ENCODE measurements around the gene SLC5A4.
"Not testable (repeated sequence)": the region's sequence is repeated elsewhere in the genome, so short reads cannot be mapped to it uniquely, and the experiment has no call there.

Gene SLC5A4

DNA sequence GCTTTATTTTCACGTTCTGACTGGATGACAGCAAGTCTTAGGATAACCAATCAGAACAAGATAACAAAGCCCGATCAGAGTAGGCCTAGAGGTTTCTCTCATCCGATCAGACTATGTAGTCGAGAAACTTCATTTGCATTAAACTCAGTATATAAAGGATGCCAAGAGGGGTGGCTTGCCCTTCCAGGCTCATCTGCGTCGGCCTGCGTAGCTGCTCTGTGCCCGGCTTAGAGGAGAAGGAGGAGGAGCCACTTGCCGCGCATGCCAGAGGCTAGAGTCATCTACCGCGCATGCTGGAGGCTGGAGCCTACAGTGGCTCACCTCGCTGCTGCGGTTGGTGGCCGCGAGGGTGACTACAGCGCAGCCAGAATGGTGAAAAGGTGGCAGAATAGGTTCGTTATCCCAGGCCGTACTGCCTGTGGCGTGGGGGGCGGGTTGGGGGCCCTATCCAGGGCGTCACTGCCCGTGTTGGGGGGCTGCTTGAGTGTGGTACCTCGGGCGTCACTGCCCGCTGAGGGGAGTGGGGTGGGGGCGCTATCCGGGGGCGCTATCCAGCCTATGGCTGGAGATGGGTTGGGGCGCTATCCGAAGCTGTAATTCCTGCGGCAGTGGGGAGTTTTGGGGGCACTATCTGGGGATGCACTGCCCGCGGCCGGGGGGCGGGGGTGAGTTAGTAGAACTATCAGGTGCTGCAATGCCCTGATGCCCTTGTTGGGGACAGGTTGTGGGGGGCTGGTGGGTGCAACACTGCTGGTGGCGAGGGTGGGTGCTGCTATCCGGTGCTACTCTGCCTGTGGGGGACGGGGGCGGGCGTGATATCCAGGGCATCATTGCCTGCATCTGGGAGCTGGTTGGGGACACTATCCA lies 50.1 kb downstream of the SLC5A4 start, which contains the start of gene RFPL2:
Gene RFPL2 (minus strand): TSS at position 218 of the 867 bp plus-strand sequence. CDS start 2,622 bp downstream, outside the sequence.
- Histone ChIP-seq H3K4me3 (ENCODE audit: low read depth, low read length) (peak within 1 kb of the TSS; percentile 47), H3K9ac (ENCODE audit: low read depth, low read length) (no peak within 1 kb of the TSS)

DNA sequence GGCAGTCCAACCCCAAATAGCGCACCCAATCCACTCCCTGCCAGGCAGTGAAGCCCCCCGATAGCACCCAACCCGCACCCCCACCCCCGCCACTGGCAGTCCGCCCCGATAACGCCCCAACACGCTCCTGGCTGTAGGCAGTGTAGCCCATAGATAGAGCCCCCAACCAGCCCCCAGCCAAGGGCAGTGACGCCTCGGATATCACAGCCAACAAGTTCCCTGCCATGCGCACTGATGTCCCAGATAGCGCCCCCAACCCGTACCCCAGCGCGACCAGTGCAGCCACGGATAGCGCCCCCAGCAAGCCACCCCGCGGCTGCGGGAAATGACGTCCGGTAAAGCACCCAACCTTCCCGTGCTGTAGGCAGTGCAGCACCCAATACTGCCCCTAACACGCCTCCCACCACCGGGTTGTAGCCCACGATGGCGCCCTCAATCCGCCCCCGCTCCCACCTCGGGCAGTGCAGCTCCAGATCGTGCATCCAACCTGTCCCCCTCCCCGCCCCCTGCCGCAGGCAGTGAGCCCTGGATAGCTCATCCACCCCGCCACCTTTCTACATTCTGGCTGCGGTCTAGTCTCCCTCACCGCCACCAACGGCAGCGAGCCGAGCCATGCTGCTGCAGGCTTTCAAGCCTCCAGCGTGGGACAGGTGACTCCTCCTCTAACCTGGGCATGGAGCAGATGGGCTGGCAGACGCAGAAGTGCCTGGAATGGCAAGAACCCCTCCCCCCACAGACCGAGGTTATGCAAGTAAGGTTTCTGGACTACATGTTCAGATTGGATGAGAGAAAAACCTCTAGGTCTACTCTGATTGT lies 50.9 kb downstream of the SLC5A4 start:
- peaks cover 40% of the 10 kb centered on the region for H3K27me3 ChIP-seq (ENCODE audit: control insufficient read depth, insufficient read depth, low read length)
- H3K9me3 ChIP-seq (ENCODE audit: control insufficient read depth, insufficient read depth, low read length): no peaks in the 10 kb centered on the region
- H3K4me3 ChIP-seq (ENCODE audit: low read depth, low read length): peak overlapping the region; percentile 47
- H3K4me1 ChIP-seq (ENCODE audit: control insufficient read depth, insufficient read depth, low read length): no peaks in the 10 kb centered on the region
- no peaks in the 10 kb centered on the region for H3K36me3 ChIP-seq (ENCODE audit: control insufficient read depth, insufficient read depth, low read length)
- H3K9ac ChIP-seq (ENCODE audit: low read depth, low read length): no peak overlapping the region

More for the DNA sequence above, 50.1 kb downstream of the SLC5A4 start, which contains the start of gene RFPL2:
- no peaks in the 10 kb centered on the region for H3K36me3 ChIP-seq (ENCODE audit: control insufficient read depth, insufficient read depth, low read length)
- peaks cover 40% of the 10 kb centered on the region for H3K27me3 ChIP-seq (ENCODE audit: control insufficient read depth, insufficient read depth, low read length)
- H3K9me3 ChIP-seq (ENCODE audit: control insufficient read depth, insufficient read depth, low read length): no peaks in the 10 kb centered on the region
- no peaks in the 10 kb centered on the region for H3K4me1 ChIP-seq (ENCODE audit: control insufficient read depth, insufficient read depth, low read length)

DNA sequence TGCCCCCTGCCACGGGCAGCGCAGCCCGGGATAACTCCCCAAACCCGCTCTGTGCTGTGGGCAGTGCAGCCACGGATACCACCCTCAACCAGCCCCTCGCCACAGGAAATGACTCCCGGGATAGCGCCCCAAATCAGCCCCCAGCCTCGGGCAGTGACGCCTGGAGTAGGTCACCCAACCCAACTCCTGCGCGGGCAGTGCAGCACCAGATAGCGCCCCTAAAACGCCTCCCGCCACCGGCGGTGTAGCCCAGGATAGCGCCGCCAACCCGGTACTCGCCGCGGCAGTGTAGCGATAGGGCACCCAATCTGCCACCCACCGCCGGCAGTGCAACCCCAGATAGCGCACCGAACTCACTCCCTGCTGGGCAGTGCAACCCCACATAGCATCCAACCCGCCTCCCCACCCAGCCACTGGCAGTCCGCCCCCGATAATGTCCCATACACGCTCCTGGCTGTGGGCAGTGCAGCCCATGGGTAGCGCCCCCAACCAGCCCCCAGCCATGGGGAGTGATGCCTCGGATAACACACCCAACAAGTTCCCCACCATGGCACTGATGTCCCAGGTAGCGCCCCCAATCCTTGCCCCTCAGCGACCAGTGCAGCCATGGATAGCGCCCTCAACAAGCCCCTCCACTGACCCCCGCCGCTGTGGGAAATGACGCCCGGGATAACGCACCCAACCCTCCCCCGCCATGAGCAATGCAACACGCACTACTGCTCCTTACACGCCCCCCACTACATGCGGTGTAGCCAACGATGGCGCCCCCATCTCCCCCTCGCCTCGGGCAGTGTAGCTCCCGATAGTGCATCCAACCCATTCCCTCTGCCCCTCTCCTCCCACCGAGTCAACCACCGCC lies 51.7 kb downstream of the SLC5A4 start:
- no peaks in the 10 kb centered on the region for H3K4me1 ChIP-seq (ENCODE audit: control insufficient read depth, insufficient read depth, low read length)
- peak overlapping the region; percentile 47 for H3K4me3 ChIP-seq (ENCODE audit: low read depth, low read length)
- no peaks in the 10 kb centered on the region for H3K36me3 ChIP-seq (ENCODE audit: control insufficient read depth, insufficient read depth, low read length)
- no peaks in the 10 kb centered on the region for H3K9me3 ChIP-seq (ENCODE audit: control insufficient read depth, insufficient read depth, low read length)
- peaks cover 40% of the 10 kb centered on the region for H3K27me3 ChIP-seq (ENCODE audit: control insufficient read depth, insufficient read depth, low read length)
- H3K9ac ChIP-seq (ENCODE audit: low read depth, low read length): no peak overlapping the region

DNA sequence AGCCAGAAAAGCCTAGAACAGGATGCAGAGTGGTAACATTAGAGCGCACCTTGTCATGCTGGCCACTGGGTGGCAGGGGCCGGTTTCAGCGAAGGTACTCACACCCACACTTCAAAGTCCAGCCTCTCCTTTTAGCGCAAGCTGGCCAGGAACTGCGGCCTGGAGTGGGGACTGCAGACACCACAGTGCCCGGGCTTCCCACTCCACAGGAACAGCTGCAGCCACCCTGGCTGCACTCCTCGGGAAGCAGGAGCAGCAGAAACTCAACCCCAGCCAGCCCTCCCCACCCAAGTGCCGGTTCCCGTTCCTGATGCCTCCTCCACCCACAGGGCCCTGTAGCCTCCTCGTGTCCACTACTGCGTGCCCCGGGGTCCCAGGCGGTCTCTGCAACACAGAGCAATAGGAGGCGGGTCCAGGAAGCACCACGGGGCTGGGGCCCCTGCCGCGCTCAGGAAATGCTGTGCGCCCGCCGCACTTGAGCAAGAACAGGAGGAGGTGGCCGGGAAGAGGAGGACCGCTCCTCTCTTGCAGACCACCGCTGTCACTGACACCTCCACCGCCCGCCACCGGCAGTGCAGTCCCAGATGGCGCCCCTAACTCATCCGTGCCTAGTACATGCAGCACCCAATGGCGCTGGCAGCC lies 52.5 kb downstream of the SLC5A4 start:
- no peaks in the 10 kb centered on the region for H3K4me1 ChIP-seq (ENCODE audit: control insufficient read depth, insufficient read depth, low read length)
- H3K4me3 ChIP-seq (ENCODE audit: low read depth, low read length): peak overlapping the region; percentile 47
- H3K9me3 ChIP-seq (ENCODE audit: control insufficient read depth, insufficient read depth, low read length): no peaks in the 10 kb centered on the region
- H3K9ac ChIP-seq (ENCODE audit: low read depth, low read length): no peak overlapping the region
- H3K36me3 ChIP-seq (ENCODE audit: control insufficient read depth, insufficient read depth, low read length): no peaks in the 10 kb centered on the region
- peaks cover 40% of the 10 kb centered on the region for H3K27me3 ChIP-seq (ENCODE audit: control insufficient read depth, insufficient read depth, low read length)

DNA sequence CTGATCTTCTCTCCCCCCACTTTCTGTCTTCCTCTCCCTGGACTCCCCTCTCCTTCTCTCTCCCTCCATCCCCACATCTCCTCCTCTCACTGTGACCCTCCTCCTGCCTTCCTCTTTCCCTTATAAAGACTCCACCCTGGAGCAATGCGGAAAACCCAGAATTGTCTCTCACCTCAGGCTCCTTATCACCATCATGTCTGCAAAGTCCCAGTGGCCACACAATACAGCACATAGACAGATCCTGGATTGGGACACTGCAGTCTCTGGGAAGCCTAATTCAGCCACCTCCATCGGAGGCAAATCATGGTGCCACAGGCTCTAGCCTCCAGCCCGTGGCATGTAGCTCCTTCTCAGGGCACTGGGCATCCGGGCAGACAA lies 53.0 kb downstream of the SLC5A4 start:
- H3K36me3 ChIP-seq (ENCODE audit: control insufficient read depth, insufficient read depth, low read length): no peaks in the 10 kb centered on the region
- peaks cover 40% of the 10 kb centered on the region for H3K27me3 ChIP-seq (ENCODE audit: control insufficient read depth, insufficient read depth, low read length)
- no peaks in the 10 kb centered on the region for H3K4me1 ChIP-seq (ENCODE audit: control insufficient read depth, insufficient read depth, low read length)
- peak overlapping the region; percentile 47 for H3K4me3 ChIP-seq (ENCODE audit: low read depth, low read length)
- H3K9me3 ChIP-seq (ENCODE audit: control insufficient read depth, insufficient read depth, low read length): no peaks in the 10 kb centered on the region
- H3K9ac ChIP-seq (ENCODE audit: low read depth, low read length): no peak overlapping the region

DNA sequence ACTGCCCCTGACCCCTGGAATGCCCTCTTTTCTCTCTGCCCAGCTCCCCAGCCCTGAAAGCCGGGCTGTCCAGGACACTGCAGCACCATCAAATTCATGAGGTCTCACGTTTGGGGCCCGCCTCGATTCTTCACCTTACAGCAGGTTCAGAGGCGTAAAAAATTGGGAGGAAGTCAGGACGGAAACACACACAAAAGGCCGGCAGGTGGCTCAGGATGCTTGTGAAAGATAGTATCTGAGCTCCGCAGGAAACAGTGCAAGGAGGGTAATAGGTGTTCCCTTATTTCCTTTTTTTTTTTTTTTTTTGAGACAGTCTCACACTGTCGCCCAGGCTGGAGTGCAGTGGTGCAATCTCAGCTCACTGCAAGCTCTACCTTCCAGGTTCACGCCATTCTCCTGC lies 54.4 kb downstream of the SLC5A4 start:
- H3K9ac ChIP-seq (ENCODE audit: low read depth, low read length): no peak overlapping the region
- H3K27me3 ChIP-seq (ENCODE audit: control insufficient read depth, insufficient read depth, low read length): peaks cover 35% of the 10 kb centered on the region
- H3K4me1 ChIP-seq (ENCODE audit: control insufficient read depth, insufficient read depth, low read length): no peaks in the 10 kb centered on the region
- H3K9me3 ChIP-seq (ENCODE audit: control insufficient read depth, insufficient read depth, low read length): no peaks in the 10 kb centered on the region
- H3K36me3 ChIP-seq (ENCODE audit: control insufficient read depth, insufficient read depth, low read length): no peaks in the 10 kb centered on the region
- no peak overlapping the region for H3K4me3 ChIP-seq (ENCODE audit: low read depth, low read length)

DNA sequence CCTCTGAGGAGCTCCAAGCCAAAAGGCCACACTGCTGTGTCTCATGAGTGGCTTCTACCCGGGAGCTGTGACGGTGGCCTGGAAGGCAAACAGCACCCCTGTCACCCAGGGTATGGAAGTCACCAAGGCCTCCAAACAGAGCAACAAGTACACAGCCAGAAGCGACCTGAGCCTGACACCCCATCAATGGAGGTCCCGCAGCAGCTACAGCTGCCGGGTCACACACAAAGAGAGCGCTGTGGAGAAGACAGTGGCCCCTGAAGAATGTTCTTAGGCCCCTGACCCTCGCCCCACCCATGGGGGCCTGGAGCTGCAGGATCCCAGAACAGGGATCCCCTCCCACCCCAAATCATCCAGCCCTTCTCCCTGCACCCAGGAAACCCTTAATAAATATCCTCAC lies 55.2 kb downstream of the SLC5A4 start:
- H3K9me3 ChIP-seq (ENCODE audit: control insufficient read depth, insufficient read depth, low read length): no peaks in the 10 kb centered on the region
- H3K4me3 ChIP-seq (ENCODE audit: low read depth, low read length): no peak overlapping the region
- H3K36me3 ChIP-seq (ENCODE audit: control insufficient read depth, insufficient read depth, low read length): no peaks in the 10 kb centered on the region
- no peaks in the 10 kb centered on the region for H3K4me1 ChIP-seq (ENCODE audit: control insufficient read depth, insufficient read depth, low read length)
- H3K9ac ChIP-seq (ENCODE audit: low read depth, low read length): no peak overlapping the region
- H3K27me3 ChIP-seq (ENCODE audit: control insufficient read depth, insufficient read depth, low read length): peaks cover 35% of the 10 kb centered on the region

DNA sequence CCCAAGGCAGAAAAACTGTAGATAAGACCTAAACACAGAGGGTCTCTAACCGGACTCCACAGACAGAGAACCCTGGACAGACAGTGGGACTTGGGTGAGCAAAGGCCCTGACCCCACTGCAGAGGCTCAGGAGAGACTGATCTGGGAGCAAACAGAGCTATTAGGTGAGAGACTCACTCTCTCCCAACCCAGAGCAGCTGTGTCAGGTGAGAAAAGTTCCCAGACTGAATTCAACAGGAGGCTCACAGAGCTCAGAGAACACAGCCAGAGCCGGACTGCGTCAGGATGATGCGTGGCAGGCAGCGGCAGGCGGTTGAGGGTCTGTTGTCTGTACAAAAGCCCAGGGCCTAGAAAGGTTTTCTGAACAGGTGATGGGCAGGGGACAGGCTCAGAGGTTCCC lies 55.8 kb downstream of the SLC5A4 start:
- H3K4me1 ChIP-seq (ENCODE audit: control insufficient read depth, insufficient read depth, low read length): no peaks in the 10 kb centered on the region
- H3K9ac ChIP-seq (ENCODE audit: low read depth, low read length): no peak overlapping the region
- no peaks in the 10 kb centered on the region for H3K9me3 ChIP-seq (ENCODE audit: control insufficient read depth, insufficient read depth, low read length)
- H3K36me3 ChIP-seq (ENCODE audit: control insufficient read depth, insufficient read depth, low read length): no peaks in the 10 kb centered on the region
- no peak overlapping the region for H3K4me3 ChIP-seq (ENCODE audit: low read depth, low read length)
- H3K27me3 ChIP-seq (ENCODE audit: control insufficient read depth, insufficient read depth, low read length): peaks cover 29% of the 10 kb centered on the region

DNA sequence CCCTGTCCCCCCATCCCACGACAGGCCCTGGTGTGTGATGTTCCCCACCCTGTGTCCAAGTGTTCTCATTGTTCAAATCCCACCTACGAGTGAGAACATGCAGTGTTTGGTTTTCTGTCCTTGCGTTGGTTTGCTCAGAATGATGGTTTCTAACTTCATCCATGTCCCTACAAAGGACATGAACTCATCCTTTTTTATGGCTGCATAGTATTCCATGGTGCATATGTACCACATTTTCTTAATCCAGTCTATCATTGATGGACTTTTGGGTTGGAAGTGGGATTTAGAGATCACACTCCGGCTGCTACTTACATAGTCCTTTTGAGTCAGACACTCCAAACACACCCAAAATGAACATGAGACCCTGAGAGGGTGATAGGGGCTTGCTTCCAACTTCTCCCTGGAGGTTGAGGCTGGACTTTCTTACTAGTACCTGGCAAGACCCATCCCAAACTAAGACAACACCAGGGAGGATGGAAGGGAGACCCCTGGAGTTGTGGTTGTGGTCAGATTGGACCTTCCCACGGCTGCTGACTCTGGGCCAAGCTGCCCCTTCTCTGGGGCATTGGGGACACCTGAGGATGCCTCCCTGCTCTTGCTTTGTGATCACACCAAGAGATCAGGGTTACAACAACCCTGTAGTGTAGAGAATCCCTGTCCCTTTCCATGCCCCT lies 57.5 kb downstream of the SLC5A4 start:
- H3K9ac ChIP-seq (ENCODE audit: low read depth, low read length); H3K36me3 ChIP-seq (ENCODE audit: control insufficient read depth, insufficient read depth, low read length); H3K4me3 ChIP-seq (ENCODE audit: low read depth, low read length); H3K4me1 ChIP-seq (ENCODE audit: control insufficient read depth, insufficient read depth, low read length); H3K9me3 ChIP-seq (ENCODE audit: control insufficient read depth, insufficient read depth, low read length): not testable (repeated sequence)
- peaks cover 14% of the 10 kb centered on the region for H3K27me3 ChIP-seq (ENCODE audit: control insufficient read depth, insufficient read depth, low read length)

DNA sequence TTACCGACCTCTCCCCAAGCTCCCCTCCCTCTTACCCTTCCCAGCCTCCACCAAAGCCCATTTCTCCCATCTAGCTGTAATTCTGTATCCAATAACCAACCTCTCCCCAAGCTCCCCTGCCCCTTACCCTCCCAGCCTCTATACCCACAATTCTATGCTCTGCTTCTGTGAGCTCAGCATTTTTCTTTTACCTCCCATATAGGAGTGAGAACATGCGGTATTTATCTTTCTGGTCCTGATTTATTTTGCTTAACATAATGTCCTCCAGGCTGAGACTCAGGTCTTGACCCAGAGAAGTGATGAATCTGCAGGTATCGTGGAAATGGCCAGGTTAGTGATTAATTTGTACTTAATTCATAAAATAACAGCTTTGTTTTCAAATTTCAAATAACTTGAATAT lies 59.2 kb downstream of the SLC5A4 start:
- H3K4me1 ChIP-seq (ENCODE audit: control insufficient read depth, insufficient read depth, low read length); H3K9me3 ChIP-seq (ENCODE audit: control insufficient read depth, insufficient read depth, low read length); H3K36me3 ChIP-seq (ENCODE audit: control insufficient read depth, insufficient read depth, low read length); H3K27me3 ChIP-seq (ENCODE audit: control insufficient read depth, insufficient read depth, low read length); H3K4me3 ChIP-seq (ENCODE audit: low read depth, low read length); H3K9ac ChIP-seq (ENCODE audit: low read depth, low read length): not testable (repeated sequence)
